Right atrium auricular region (tissue), 2 donors: Measurements from ENCODE around the gene TGFBR3. TPM values are rescaled to one million over a fixed set of nuclear protein-coding genes. Genes with fewer than 3 reads are reported as not detected.

Experiments used
- DNase-seq: peaks from one replicate; pipeline ENCODE4 v3.0.0-alpha.2; 2019; ENCODE audit warnings: low spot score
- H3K27ac ChIP-seq, 2 donors: fragments of 200-600 bp; sonication (generic); 1 replicate in 1 of 2; 2 replicates in 1 of 2; pipeline ENCODE4 v1.5.1; 2016 to 2019
- H3K27me3 ChIP-seq, 2 donors: fragments of 200-600 bp; sonication (generic); one replicate each; pipeline versions ENCODE4 v1.5.1 to v1.6.0; 2017 to 2019
- H3K36me3 ChIP-seq: fragments of 200-600 bp; sonication (generic); one replicate; pipeline ENCODE4 v1.5.1; 2016
- H3K4me1 ChIP-seq, 2 donors: fragments of 200-600 bp; sonication (generic); one replicate each; pipeline versions ENCODE4 v1.5.1 to v1.6.0; 2017 to 2019
- H3K4me3 ChIP-seq, 2 donors: fragments of 200-600 bp; sonication (generic); 1 replicate in 1 of 2; 2 replicates in 1 of 2; pipeline ENCODE4 v1.5.1; 2017 to 2019; ENCODE audit warnings: mild to moderate bottlenecking in 1 of 2, moderate library complexity in 1 of 2
- H3K9me3 ChIP-seq, 2 donors: fragments of 200-600 bp; sonication (generic); one replicate each; pipeline ENCODE4 v1.5.1; 2019
- total RNA-seq, 2 donors: library from RNA; depleted of rRNA; stranded (reverse); fragments of >200 nt; gene quantifications; one replicate each; pipeline ENCODE4 v1.1.0, GENCODE V29; 2016
- TF ChIP-seq, protein P1 (sequence below), 2 donors: fragments of 200-600 bp; sonication (generic); IDR thresholded peaks; one replicate each; pipeline ENCODE4 v1.5.1; 2019; ENCODE audit warnings: antibody characterized with exemption in 2 of 2

Gene TGFBR3
- total RNA-seq, 2 donors from 2014 or later: 40.5 to 64.8 TPM

DNA sequence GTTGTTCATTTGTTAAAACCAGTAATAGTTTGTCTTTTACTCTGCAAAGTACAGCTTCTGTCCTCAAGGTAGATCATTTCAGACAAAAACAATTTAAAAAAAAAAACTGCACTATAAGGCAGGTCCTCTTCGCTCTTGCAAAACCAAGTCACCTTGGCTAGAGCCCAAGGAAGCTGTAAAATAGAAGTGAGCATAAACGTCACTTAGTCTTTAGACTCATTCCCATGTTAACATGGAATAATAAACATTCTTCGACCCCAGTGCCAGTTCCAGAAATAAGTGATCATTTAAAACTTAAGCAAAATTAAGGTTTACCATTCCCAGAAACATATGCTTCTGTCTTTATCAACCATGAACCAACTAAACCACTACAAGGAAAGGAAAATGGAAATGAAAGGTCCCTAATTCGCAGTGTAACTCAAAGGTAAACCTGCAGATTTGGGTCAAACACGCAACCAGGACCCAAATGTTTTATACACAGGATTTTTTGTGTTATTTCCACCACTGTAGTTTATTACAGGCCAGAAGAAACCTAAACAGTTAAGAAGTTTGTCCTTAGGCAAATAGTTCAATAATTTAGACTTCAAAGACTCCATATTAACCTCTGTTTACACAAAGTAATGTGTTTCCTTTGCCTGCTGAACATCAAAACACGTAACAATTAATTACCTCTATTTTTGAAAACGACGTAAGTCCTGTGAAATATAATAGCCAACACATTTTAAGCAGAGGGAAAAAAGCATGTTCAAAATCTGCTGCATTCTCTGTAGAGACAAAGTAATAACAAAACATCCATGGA lies 54.6 kb downstream of the TGFBR3 start:
- peak overlapping the region; percentile 46 to 70 for H3K27ac ChIP-seq

DNA sequence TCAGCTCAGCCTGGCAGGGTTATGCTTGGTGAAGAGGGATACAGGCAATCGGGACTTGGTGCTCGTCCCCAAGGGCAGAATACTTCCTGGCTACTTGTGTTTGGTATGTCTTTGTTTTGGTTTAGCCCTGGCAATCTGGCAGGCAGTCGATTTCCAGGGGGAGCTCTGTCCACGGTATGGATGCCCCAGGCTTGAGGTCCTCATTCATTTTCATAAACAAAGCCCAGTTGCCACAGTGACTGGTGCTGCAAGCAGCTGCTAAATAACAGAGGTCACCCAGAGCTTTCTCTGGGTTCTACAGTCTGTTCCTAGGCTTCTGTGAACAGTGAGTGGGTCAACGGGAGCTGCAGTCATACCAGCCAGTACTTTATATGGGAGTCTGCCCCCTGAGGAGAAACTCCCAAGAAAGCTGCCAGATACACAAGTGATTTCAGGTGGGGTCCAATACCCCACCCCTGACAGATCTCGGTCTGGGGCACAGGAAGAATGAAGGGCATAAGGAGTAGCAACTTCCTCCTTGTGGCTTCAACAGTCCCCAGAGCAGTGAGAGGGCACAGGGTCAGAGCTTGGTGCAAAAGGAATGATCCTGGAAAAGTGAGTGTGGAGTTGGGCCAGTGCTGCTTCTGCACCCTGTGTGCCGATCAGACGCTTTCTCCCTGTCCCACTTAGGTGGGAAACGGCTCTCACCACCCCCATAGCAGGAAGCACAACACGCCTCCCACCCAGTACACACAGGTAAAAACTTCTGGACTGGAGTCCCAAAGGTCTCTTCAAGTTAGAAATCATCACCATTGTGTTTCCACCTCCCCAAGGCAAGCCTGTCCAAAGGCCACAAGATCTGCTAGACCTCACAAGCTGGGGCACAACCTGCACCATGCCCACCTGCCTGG lies 55.5 kb downstream of the TGFBR3 start:
- TF ChIP-seq, protein P1, sequence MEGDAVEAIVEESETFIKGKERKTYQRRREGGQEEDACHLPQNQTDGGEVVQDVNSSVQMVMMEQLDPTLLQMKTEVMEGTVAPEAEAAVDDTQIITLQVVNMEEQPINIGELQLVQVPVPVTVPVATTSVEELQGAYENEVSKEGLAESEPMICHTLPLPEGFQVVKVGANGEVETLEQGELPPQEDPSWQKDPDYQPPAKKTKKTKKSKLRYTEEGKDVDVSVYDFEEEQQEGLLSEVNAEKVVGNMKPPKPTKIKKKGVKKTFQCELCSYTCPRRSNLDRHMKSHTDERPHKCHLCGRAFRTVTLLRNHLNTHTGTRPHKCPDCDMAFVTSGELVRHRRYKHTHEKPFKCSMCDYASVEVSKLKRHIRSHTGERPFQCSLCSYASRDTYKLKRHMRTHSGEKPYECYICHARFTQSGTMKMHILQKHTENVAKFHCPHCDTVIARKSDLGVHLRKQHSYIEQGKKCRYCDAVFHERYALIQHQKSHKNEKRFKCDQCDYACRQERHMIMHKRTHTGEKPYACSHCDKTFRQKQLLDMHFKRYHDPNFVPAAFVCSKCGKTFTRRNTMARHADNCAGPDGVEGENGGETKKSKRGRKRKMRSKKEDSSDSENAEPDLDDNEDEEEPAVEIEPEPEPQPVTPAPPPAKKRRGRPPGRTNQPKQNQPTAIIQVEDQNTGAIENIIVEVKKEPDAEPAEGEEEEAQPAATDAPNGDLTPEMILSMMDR (IDR thresholded peaks at IDR 0.05): peak in 1 of 2 donors; percentile 62
- Histone ChIP-seq H3K27ac (peak overlapping the region; percentile 46 to 70), H3K27me3 (no peaks in the 10 kb centered on the region), H3K4me3 (no peak overlapping the region), H3K36me3 (no peaks in the 10 kb centered on the region), H3K9me3 (no peaks in the 10 kb centered on the region), H3K4me1 (peaks cover 0 to 40% of the 10 kb centered on the region in 2 donors)
- DNase-seq: peak; percentile 83

More for the DNA sequence above, 54.6 kb downstream of the TGFBR3 start:
- Histone ChIP-seq H3K36me3 (no peaks in the 10 kb centered on the region), H3K9me3 (no peaks in the 10 kb centered on the region), H3K4me1 (peaks cover 0 to 40% of the 10 kb centered on the region in 2 donors), H3K4me3 (no peak overlapping the region), H3K27me3 (no peaks in the 10 kb centered on the region)
- no peak for DNase-seq
- TF ChIP-seq, protein P1 (IDR thresholded peaks at IDR 0.05): no peak

DNA sequence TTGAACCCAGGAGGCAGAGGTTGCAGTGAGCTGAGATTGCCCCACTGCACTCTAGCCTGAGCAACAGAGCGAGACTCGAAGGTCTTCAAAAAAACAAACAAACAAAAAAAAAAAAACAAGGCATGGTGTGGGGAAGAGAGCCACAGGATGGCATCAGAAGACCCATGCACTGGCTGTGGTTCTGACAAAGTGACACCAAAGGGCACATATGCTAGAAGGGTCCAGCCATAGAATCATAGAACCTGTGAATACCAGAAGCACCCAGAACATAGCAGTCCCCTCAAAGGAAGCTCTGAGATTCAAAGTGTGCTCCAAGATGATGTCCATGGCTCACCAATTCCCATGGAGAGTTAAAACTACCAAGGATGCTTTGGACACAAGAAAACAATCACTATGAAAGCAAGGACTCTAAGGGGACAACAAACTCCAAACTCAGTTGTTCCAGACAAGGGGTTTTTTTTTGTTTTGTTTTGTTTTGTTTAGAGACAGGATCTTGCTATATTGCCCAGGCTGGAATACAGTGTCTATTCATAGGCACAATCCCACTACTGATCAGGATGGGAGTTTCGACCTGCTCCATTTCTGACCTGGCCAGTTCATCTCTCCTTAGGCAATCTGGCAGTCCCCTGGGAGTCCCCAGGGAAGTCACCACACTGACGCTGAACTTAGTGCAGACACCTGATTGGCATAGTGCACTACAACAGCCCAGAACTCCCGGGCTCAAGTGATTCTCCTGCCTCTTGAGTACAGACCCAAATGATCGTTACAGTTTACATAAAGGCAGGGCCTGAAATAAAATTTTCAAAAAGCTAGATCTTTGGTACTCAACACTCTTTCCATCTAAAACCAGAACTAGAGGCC lies 56.4 kb downstream of the TGFBR3 start:
- Histone ChIP-seq H3K4me1 (peaks cover 0 to 40% of the 10 kb centered on the region in 2 donors), H3K36me3 (no peaks in the 10 kb centered on the region), H3K4me3 (no peak overlapping the region), H3K27ac (peak overlapping the region; percentile 46 to 77), H3K9me3 (no peaks in the 10 kb centered on the region), H3K27me3 (no peaks in the 10 kb centered on the region)
- TF ChIP-seq, protein P1 (IDR thresholded peaks at IDR 0.05): no peak
- DNase-seq: no peak

DNA sequence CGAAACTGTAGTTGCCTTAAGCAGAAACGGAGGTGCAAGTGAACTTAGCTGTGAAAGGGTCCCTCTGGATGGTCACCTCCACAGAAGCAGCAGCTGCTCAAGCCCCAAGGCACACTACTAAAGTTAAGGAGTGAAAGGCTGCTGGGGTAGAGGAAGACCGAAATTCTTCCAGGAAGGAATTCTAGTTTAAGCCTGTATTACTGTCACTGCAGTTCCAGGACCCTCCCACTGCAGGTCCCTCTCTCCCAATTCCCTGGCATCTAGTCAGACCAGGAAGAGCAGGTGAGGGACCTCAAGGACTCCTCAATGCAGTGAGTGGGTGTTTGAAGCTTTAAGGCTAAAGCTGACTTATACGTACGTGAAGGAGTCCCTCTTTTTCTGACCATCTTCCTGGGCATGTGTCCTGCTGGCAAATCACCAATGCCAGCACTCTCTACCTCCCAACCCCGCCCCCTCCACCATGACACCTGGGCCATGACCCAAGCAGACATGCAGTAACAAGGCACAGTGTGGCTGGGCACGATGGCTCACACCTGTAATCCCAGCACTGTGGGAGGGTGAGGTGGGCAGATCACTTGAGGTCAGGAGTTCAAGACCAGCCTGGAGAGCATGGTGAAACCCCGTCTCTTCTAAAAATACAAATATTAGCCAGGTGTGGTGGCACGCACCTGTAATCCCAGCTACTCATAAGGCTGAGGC lies 57.2 kb downstream of the TGFBR3 start:
- peaks cover 0 to 40% of the 10 kb centered on the region in 2 donors for H3K4me1 ChIP-seq
- H3K4me3 ChIP-seq: no peak overlapping the region
- no peaks in the 10 kb centered on the region for H3K36me3 ChIP-seq
- no peaks in the 10 kb centered on the region for H3K27me3 ChIP-seq
- no peak for DNase-seq
- TF ChIP-seq, protein P1 (IDR thresholded peaks at IDR 0.05): no peak
- no peaks in the 10 kb centered on the region for H3K9me3 ChIP-seq
- H3K27ac ChIP-seq: peak overlapping the region in 1 of 2 donors; percentile 77
